Upper lobe of left lung (tissue), 4 donors: Measurements from ENCODE around the gene ZBTB46.

Source experiments
- CTCF ChIP-seq, 6 experiments: fragments of 450-650 bp in 4 of 6; fragments of 200-600 bp in 2 of 6; sonication (generic) in 2 of 6; IDR thresholded peaks; one replicate each; pipeline ENCODE4 v1.5.1; 2016 to 2019; ENCODE audit warnings: antibody characterized with exemption in 6 of 6
- POLR2A ChIP-seq, 4 donors: fragments of 450-650 bp; IDR thresholded peaks; one replicate each; pipeline ENCODE4 v1.5.1; 2016 to 2017; ENCODE audit warnings: antibody characterized with exemption in 4 of 4, mild to moderate bottlenecking in 2 of 4
- POLR2AphosphoS5 ChIP-seq, 2 donors: sonication (generic); formaldehyde crosslinking; IDR thresholded peaks; one replicate each; pipeline ENCODE4 v1.5.1; 2017; ENCODE audit warnings: antibody characterized with exemption in 2 of 2

GRCh38 chr20:63837479-63837878 lies 6.4 kb upstream of the ZBTB46 start:
- TF ChIP-seq POLR2A (IDR thresholded peaks at IDR 0.05) = no peak
- no peak for TF ChIP-seq CTCF (IDR thresholded peaks at IDR 0.05)
- no peak for TF ChIP-seq POLR2AphosphoS5 (IDR thresholded peaks at IDR 0.05)
